MCF 10A (cell line): Measurements from ENCODE around the gene LRRC30. TPM values are rescaled to one million over a fixed set of nuclear protein-coding genes. Genes with fewer than 3 reads are reported as not detected.

ENCODE experiments used
- BruUV-seq: library from RNA; stranded (reverse); fragments of 400-500 nt; replicated peaks from 2 replicates; lab custom pipeline; 2021; lab: Mats Ljungman, UMichigan
- CTCF ChIA-PET: fragments of 300-600 bp; sonication (Branson Sonifier 250); formaldehyde crosslinking; extraction: SDS; loops from one replicate; lab custom pipeline; 2021; ENCODE audit warnings: antibody characterized with exemption, inconsistent platforms; lab: Yijun Ruan, JAX
- POLR2A ChIA-PET: fragments of 300-600, 350-650 bp; sonication (Branson Sonifier 250); formaldehyde crosslinking; extraction: SDS; loops from one replicate; lab custom pipeline; 2020; ENCODE audit warnings: antibody characterized with exemption, inconsistent platforms; lab: Yijun Ruan, JAX
- DNase-seq: peaks from one replicate; pipeline ENCODE4 v3.0.0-alpha.2; 2018; ENCODE audit not compliant: unreplicated experiment
- H3K27ac Mint-ChIP-seq: one replicate; pipeline ENCODE4 v1.8.0; 2022; ENCODE audit warnings: mild to moderate bottlenecking, low read depth, mixed read lengths; ENCODE audit not compliant: unreplicated experiment
- H3K27me3 Mint-ChIP-seq: one replicate; pipeline ENCODE4 v1.8.0; 2022; ENCODE audit warnings: mixed read lengths; ENCODE audit not compliant: insufficient read depth, unreplicated experiment
- H3K36me3 Mint-ChIP-seq: one replicate; pipeline ENCODE4 v1.8.0; 2022; ENCODE audit warnings: mild to moderate bottlenecking, moderate library complexity, mixed read lengths; ENCODE audit not compliant: insufficient read depth, unreplicated experiment
- H3K4me1 Mint-ChIP-seq: one replicate; pipeline ENCODE4 v1.8.0; 2022; ENCODE audit warnings: mixed read lengths; ENCODE audit not compliant: insufficient read depth, unreplicated experiment
- H3K4me3 Mint-ChIP-seq: one replicate; pipeline ENCODE4 v1.8.0; 2022; ENCODE audit warnings: mild to moderate bottlenecking, moderate library complexity, mixed read lengths; ENCODE audit not compliant: unreplicated experiment
- H3K9me3 Mint-ChIP-seq: one replicate; pipeline ENCODE4 v1.8.0; 2022; ENCODE audit warnings: mixed read lengths; ENCODE audit not compliant: unreplicated experiment
- CTCF ChIP-seq: fragments of 200-600 bp; IDR thresholded peaks from one replicate; pipeline ENCODE4 v1.8.0; 2022; ENCODE audit warnings: antibody characterized with exemption, mild to moderate bottlenecking; ENCODE audit not compliant: unreplicated experiment
- intact Hi-C: fragments of 100-400 bp; cut with micrococcal nuclease; formaldehyde crosslinking; loops from 2 replicates; pipeline ENCODE4 v1.14.1; 2022
- total RNA-seq: library from RNA; stranded (reverse); gene quantifications from 2 replicates; pipeline ENCODE4 v1.2.3, GENCODE V29; 2022

Gene LRRC30
- total RNA-seq, 1 experiment from 2014 or later = not detected

- no peaks in the 10 kb centered on the region for H3K36me3 Mint-ChIP-seq
- H3K4me1 Mint-ChIP-seq = no peaks in the 10 kb centered on the region
- ChIA-PET CTCF (no interaction called here), POLR2A (no interaction called here)
- intact Hi-C loops = no loop called here
- H3K4me3 Mint-ChIP-seq = no peak overlapping the region
- no peak overlapping the region for H3K27ac Mint-ChIP-seq
- peaks cover 55% of the 10 kb centered on the region for H3K27me3 Mint-ChIP-seq
- TF ChIP-seq CTCF = no peak
- DNase-seq = no peak
- no TSS peak for BruUV-seq
- H3K9me3 Mint-ChIP-seq = no peaks in the 10 kb centered on the region
Measured at GRCh38 chr18:7232218-7232617, 1.3 kb downstream of the LRRC30 start.

- no peak overlapping the region for H3K4me3 Mint-ChIP-seq
- no peaks in the 10 kb centered on the region for H3K9me3 Mint-ChIP-seq
- ChIA-PET POLR2A (no interaction called here), CTCF (interaction anchor here (0.6 to 2.3 kb wide), 3 partner anchors 11 to 948 kb away, joined by 3 to 12 read pairs (median 11); no protein-coding TSS in a partner anchor)
- TF ChIP-seq CTCF = no peak
- intact Hi-C loops = no loop called here
- no peaks in the 10 kb centered on the region for H3K4me1 Mint-ChIP-seq
- no TSS peak for BruUV-seq
- peaks cover 57% of the 10 kb centered on the region for H3K27me3 Mint-ChIP-seq
- DNase-seq = no peak
- H3K36me3 Mint-ChIP-seq = no peaks in the 10 kb centered on the region
- no peak overlapping the region for H3K27ac Mint-ChIP-seq
Measured at GRCh38 chr18:7233134-7233810, 2.4 kb downstream of the LRRC30 start.

- no TSS peak for BruUV-seq
- Mint-ChIP-seq H3K36me3 (no peaks in the 10 kb centered on the region), H3K4me3 (no peak overlapping the region), H3K9me3 (no peaks in the 10 kb centered on the region), H3K27ac (no peak overlapping the region), H3K4me1 (no peaks in the 10 kb centered on the region), H3K27me3 (peaks cover 57% of the 10 kb centered on the region)
- no peak for TF ChIP-seq CTCF
- POLR2A ChIA-PET = interaction anchor here (0.6 kb wide), 1 partner anchor 53 kb away, joined by 3 read pairs; no protein-coding TSS in a partner anchor
- DNase-seq = no peak
- CTCF ChIA-PET = interaction anchor here (0.6 to 2.3 kb wide), 3 partner anchors 12 to 948 kb away, joined by 3 to 12 read pairs (median 11); no protein-coding TSS in a partner anchor
- intact Hi-C loops = no loop called here
Measured at GRCh38 chr18:7234091-7234490, 3.2 kb downstream of the LRRC30 start.

- H3K9me3 Mint-ChIP-seq = no peaks in the 10 kb centered on the region
- ChIA-PET CTCF (interaction anchor here (0.5 to 2.3 kb wide), 8 partner anchors 9 to 1138 kb away, joined by 3 to 12 read pairs (median 3); no protein-coding TSS in a partner anchor), POLR2A (no interaction called here)
- DNase-seq = no peak
- intact Hi-C loops = no loop called here
- BruUV-seq = no TSS peak
- no peak overlapping the region for H3K4me3 Mint-ChIP-seq
- no peaks in the 10 kb centered on the region for H3K4me1 Mint-ChIP-seq
- TF ChIP-seq CTCF = no peak
- no peaks in the 10 kb centered on the region for H3K36me3 Mint-ChIP-seq
- no peak overlapping the region for H3K27ac Mint-ChIP-seq
- H3K27me3 Mint-ChIP-seq = peaks cover 57% of the 10 kb centered on the region
Measured at GRCh38 chr18:7234956-7235355, 4.1 kb downstream of the LRRC30 start.
